GM18517 (cell line): Measurements from ENCODE around the gene LRRC31.

Experiments
- ATAC-seq: cut with Tn5 transposase; IDR thresholded peaks from one replicate; pipeline ENCODE4 v1.9.1; 2021; ENCODE audit warnings: mild to moderate bottlenecking, moderate library complexity; ENCODE audit not compliant: unreplicated experiment

The LRRC31 gene

DNA sequence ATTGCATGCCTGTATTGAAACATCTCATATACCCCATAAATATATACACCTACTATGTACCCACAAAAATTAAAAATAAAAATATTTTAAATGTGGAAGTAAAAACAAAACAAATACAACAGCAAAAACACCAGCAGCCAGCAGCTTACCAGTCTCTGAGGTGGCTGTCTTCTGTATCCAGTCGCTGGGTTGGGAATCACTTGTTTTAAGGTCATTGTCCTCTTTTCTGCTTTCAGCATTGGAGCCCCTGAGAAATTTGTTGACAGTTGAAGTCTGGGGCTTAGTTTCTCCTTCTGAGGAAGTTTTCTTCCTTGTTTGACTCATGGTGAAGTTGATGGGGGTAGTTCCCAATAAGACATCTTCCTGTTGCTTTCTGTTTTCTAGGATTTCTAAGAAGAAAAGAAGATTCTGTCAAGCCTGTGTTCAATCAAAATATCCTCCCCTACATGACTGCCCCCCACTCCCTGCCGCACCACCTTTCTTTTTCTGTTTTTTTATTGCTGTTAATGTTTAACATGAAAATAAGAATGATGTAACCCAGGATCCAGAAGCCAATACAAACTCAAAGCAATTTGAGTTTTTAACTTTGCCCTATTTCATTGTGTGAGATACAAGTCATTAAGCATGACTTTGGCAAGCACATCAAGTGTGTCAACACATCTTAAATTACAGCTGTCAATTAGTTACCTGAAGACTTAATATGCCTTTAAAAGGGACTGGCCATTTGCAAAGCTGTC, at the start of gene LRRC31:
Gene LRRC31 (minus strand): TSS at position 452 of the 737 bp plus-strand sequence. CDS start 128 bp downstream, at position 324.
- ATAC-seq: no peak

DNA sequence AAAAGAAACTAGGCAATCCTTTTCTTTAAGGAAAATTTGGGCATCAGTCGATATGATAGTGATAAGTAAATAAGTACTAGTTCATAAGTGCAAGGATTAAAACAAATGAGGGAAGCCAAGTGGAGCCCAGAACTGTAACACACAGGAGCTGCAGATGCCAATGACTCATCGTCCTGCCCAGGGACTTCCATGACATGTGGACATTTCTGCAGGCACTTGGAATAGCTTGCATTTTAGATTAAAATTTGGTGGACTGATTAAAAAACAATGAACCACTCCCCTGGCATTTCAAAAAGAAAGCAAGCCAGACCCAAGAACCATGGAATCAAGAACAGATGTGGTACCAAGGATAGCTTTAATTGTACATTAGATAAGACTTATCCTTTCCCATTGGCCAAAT, 44.6 kb upstream of the LRRC31 start:
- no peak for ATAC-seq

GRCh38 chr3:169913323-169913722, 43.6 kb upstream of the LRRC31 start:
- no peak for ATAC-seq

DNA sequence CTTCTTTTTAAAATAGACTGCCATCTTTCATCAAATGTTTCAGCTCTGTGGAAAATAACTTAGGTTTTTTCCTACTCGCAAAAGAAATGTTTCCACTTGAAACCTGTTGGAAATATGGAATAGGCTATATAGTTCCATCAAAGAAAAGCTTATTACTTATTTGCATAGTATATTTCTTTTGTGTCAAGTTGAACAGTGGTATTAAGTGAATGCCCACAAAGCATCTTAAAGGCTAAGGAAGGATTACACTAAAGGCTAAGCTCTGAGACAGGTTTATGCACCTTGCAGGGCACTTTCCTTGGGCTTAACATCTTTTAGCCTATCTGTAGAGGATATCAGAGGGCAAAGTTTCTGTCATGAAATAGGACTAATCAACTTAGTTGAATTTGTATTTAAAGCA, 41.5 kb upstream of the LRRC31 start, which contains the start of gene SAMD7:
Gene SAMD7 (plus strand): TSS at position 301 of the 400 bp plus-strand sequence. CDS start 7,927 bp downstream, outside the sequence.
- ATAC-seq: no peak

DNA sequence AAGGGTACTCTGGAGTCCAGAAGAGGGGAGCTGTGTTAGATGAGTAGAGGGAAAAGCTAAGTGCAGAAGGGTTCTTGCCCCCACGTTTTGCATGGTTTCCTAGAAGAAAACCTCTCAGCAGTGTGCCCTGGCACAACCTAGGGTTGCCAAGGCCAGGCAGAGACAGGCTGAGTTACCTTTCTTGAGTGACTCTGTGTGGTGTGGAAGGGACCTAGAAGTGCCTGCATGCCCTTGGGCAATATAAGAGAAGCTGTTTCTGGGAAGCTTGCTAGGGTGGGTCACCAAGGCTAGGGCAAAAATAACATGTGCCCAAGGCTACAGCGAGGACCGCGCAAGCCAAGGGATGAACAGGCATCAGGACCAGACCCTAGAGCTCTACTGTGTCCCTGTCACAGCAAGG, 38.2 kb upstream of the LRRC31 start:
- no peak for ATAC-seq

DNA sequence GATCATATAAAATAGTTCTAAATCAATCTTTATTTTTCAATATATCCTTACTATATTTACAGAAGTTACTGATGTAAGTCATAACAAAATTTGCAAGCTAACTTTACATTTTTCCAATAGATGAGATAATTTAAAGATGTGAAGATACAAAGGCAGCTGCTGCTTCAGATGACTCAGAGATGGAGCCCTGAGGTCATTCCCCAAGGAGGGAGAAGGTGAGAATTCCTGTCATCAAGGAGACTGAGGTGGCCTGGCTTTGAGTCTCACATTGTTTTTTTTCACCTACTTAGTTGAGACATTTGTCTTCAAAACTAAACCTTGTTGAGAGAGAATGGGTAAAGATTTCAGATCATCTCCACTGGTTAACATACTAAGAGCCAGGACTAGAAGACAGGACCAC, 37.7 kb upstream of the LRRC31 start:
- ATAC-seq: no peak

GRCh38 chr3:169905404-169905803, 35.7 kb upstream of the LRRC31 start:
- ATAC-seq: no peak

- no peak for ATAC-seq
These were observed 31.7 kb upstream of the LRRC31 start for GRCh38 chr3:169901453-169901852.

GRCh38 chr3:169897284-169897683, 27.5 kb upstream of the LRRC31 start:
- no peak for ATAC-seq

- ATAC-seq: no peak
These were observed 25.3 kb upstream of the LRRC31 start for GRCh38 chr3:169895072-169895471.

- no peak for ATAC-seq
These were observed 24.4 kb upstream of the LRRC31 start for GRCh38 chr3:169894110-169894509.

- ATAC-seq: no peak
These were observed 22.2 kb upstream of the LRRC31 start for GRCh38 chr3:169891886-169892285.

GRCh38 chr3:169886671-169887070, 16.9 kb upstream of the LRRC31 start:
- no peak for ATAC-seq

- no peak for ATAC-seq
These were observed 11.0 kb upstream of the LRRC31 start for GRCh38 chr3:169880576-169881250.

DNA sequence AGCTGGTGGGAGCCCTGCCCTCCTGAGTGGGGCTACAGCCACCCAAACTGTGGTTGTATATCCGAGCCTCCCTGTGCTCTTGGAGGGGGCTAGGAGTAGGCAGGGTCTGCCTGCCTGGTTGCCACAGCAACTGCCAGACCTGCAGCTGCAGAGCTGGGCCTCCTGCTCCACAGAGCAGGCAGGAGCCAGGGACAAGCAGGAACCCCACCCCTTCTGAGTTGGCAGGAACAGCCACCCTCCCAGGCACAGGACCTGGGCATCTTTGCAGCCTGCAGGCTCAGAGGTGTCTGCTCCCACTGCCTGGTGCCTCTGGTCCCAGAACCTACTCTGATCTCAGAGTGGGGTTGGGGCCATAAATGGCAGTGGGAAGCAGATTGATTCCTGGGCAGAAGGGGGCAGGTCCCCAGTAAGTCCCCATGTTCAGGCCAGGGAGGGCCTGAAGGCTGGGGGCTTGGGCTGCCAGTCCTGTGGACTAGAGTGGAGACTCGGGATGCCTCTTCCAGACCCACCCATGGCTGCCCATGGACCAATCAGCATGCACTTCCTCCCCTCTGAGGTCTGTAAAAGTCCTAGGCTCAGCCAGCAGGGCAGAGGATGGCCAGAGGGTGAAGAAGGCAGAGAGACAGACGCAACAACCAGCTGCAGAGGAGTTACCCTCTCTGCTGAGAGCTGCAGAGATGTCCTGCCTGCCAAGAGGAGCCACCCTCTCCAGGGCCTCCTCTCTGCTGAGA, 10.3 kb upstream of the LRRC31 start:
- ATAC-seq: no peak

DNA sequence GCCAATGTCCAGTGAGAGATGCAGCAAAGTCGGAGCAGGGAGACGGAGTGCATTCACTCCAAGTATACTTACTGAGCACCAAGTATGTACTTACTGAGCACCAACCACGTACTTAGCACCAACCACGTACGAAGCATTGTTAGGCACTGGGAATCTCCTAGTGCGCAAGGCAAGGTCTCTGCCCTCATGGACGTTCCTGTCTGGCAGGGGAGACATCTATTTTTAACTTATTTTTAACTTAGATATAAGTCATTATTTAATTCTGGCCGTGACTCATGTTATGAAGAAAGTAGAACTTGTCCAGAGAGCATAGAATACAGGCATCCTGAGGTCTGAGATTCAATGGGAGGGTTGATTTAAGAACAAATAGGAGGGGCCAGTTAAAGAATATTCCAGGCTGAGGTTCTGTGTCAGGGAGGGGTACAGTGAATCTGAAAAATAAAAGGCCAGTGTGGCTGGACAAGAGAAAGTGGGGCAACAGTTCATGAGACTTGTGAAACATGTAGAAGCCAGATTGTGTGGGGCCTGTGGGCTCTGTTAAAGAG, 9.3 kb upstream of the LRRC31 start:
- ATAC-seq: no peak

- ATAC-seq: no peak
These were observed 1.6 kb upstream of the LRRC31 start for GRCh38 chr3:169871129-169871886.

- ATAC-seq: no peak
These were observed 1.4 kb downstream of the LRRC31 start for GRCh38 chr3:169868369-169868768.

DNA sequence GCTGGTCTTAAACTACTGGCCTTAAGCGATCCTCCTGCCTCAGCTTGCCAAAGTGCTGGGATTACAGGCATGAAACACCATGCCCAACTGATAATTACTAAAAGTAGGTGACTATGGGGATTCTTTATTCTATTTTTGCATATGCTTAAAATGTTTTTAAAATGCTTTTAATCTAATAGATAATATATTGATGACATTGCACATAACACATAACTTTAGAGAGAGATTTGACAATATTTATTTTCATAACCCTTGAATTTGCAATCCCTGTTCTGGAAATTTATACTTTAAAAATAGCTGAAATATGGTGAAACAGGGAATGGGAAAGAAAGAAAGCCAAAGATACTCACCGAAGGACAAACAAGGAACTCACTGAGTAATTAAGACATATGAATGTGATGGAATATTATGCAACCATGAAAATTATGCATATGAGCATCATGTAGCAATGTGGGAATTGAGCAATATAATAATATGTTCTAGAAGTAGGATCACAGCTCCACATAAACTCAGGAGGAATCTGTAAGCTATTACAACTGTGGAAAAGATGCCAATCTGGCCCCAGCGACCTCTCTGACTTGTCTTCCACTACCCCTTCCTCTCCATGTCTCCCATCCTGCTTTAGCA, 2.0 kb downstream of the LRRC31 start:
- ATAC-seq: no peak

DNA sequence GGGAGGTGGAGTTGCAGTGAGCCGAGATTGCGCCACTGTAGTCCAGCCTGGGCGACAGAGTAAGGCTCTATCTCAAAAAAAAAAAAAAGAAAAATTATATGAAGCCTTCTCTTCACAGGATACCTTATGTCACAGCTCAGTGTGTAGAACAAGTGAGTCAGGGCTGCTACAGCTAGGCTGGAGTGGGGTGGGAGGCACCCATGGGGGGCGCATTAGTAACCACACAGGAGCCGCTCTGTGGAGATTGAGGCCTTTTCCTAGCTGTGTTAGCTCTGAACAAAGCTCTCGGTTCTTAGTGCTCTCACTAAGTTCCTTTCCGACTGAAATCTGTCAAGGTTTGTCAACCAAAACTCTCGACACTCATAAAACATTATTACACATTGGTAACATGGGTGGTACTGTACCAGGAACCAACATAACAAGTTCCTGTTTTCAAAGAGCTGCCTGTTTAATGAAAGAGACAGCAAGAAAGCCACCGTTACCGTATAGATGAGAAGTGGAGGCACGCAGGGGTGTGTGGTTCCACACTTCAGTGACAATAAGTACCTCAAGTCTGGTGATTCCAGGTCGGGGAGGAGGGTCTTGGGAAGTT, 4.5 kb downstream of the LRRC31 start:
- no peak for ATAC-seq
